T-helper 1 cell treated with Interleukin-12 subunit alpha and Interleukin-12 subunit beta and Interleukin-4 antibody, amounts not matched to agents 30 μg/mL and 1 μg/mL, for 36 hours (primary cell): Measurements from ENCODE around the gene GABRD.

Experiments
- H3K27ac Mint-ChIP-seq: one replicate; pipeline ENCODE4 v1.8.0; 2021; ENCODE audit warnings: mild to moderate bottlenecking, mixed read lengths
- H3K27me3 Mint-ChIP-seq: one replicate; pipeline ENCODE4 v1.8.0; 2021; ENCODE audit warnings: low read depth, mixed read lengths
- H3K36me3 Mint-ChIP-seq: one replicate; pipeline ENCODE4 v1.8.0; 2021; ENCODE audit warnings: low read depth, mixed read lengths
- H3K4me1 Mint-ChIP-seq: one replicate; pipeline ENCODE4 v1.8.0; 2021; ENCODE audit warnings: low read depth, mixed read lengths
- H3K4me3 Mint-ChIP-seq: one replicate; pipeline ENCODE4 v1.8.0; 2021; ENCODE audit warnings: mild to moderate bottlenecking, moderate library complexity, mixed read lengths
- H3K9me3 Mint-ChIP-seq: one replicate; pipeline ENCODE4 v1.8.0; 2021; ENCODE audit warnings: mixed read lengths

The GABRD gene

DNA sequence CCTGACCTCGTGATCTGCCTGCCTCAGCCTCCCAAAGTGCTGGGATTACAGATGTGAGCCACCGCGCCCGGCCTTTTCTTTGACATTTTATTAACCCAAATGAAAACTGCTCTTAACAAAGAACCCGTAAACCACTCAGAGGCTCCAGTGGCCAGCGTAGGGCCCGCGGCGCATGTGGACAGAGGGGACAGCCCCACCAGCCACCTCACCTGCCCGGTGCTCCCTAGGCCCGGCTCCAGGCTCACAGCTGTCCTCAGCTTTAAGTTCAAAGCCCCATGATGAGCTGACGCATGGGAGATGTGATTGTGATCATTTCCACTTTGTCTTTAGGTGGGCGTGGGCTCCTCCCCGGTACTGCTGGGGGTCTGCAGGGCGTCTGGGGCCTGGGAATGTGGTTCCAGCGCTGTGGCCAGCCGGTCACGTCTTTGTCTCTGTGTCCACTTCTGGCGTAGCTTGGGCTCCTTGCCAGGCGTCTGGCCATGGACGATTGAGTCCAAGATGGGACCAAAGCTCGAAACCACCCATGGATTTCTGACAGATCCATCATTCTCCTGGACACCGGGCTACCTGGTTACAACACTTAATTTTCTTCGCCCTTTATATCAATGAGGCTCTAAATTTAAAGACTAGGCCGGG, 37.9 kb downstream of the GABRD start:
- Mint-ChIP-seq H3K27me3 (peaks cover 11% of the 10 kb centered on the region), H3K4me1 (no peaks in the 10 kb centered on the region), H3K9me3 (no peaks in the 10 kb centered on the region), H3K4me3 (no peak overlapping the region), H3K36me3 (no peaks in the 10 kb centered on the region), H3K27ac (no peak overlapping the region)

DNA sequence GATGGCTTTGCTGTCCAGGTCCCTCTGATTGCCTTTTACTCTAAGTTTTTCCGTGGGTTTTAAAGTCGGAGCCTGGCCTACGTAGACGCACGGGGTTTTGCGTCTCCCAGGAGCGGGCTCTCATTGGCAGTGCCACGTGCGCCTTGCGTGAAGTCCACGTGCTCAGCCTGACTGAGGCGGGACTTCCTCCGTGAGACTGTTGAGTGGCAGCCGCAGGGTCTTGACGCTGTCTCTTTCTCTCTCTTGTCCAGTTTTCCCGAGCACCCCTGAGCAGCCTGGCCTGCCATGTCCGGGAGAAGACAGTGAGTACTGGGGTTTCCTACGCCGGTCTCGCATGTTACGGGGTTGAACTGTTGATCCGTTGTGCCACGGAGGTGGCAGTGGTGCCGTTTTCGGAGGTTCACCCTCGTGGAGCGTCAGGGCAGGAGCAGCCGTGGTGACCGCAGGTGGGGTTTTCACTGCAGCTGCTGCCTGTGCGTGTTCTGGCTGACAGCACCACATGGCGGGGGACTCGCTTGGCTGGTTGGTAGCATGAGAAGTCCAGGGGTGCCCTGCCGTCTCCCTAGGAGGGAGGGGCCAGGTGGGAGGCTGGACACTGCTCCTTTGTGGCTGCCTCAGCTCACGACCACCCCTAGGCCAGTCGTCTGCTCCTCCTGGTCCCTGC, 40.3 kb downstream of the GABRD start:
- H3K9me3 Mint-ChIP-seq: no peaks in the 10 kb centered on the region
- no peaks in the 10 kb centered on the region for H3K27me3 Mint-ChIP-seq
- no peaks in the 10 kb centered on the region for H3K36me3 Mint-ChIP-seq
- no peak overlapping the region for H3K27ac Mint-ChIP-seq
- no peak overlapping the region for H3K4me3 Mint-ChIP-seq
- H3K4me1 Mint-ChIP-seq: no peaks in the 10 kb centered on the region

DNA sequence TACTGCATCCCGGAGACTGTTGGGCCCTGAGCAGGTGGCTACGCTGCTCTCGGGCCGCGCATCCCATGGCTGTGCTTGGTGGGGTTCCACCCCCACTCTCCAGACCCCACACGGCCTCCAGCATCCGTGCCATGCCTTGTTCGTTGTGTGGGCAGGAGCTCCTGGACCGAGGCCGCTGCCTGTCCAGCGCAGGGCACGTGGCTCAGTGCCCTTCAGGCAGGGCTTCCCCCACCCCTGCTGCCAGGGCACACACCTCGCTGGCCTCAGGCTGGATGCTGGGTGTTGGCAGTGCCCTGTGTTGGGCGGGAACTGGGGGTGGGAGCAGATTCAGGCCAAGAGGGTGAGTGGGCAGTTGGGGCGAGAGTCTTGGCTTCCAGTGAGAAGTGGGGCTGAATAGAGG, 40.9 kb downstream of the GABRD start:
- no peaks in the 10 kb centered on the region for H3K36me3 Mint-ChIP-seq

DNA sequence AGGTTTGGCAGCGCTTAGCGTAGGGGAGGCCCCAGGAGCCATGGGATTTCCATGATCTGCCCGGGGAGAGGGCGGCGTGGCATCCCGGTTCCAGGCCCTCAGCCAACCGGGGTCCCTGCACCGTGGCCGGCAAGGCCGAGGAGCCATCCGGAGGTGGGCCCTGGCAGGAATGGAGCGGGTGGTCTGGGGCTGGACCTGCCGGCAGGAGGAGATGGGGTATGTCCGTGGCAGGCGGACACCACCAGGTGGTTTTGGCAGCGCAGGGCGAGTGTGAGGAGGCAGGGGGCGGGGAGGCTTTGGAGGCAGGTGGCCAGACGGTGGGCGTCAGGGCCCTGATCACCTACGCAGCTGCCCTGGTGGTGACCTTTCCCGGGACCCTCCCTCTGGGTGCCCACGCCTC, 41.4 kb downstream of the GABRD start:
- no peaks in the 10 kb centered on the region for H3K4me1 Mint-ChIP-seq
- H3K36me3 Mint-ChIP-seq: no peaks in the 10 kb centered on the region
- H3K27me3 Mint-ChIP-seq: no peaks in the 10 kb centered on the region
- H3K27ac Mint-ChIP-seq: no peak overlapping the region
- H3K4me3 Mint-ChIP-seq: no peak overlapping the region
- peaks cover under 1% of the 10 kb centered on the region for H3K9me3 Mint-ChIP-seq

More for the DNA sequence above, 40.9 kb downstream of the GABRD start:
- H3K27me3 Mint-ChIP-seq: no peaks in the 10 kb centered on the region
- no peaks in the 10 kb centered on the region for H3K9me3 Mint-ChIP-seq
- H3K27ac Mint-ChIP-seq: no peak overlapping the region
- no peak overlapping the region for H3K4me3 Mint-ChIP-seq
- no peaks in the 10 kb centered on the region for H3K4me1 Mint-ChIP-seq

DNA sequence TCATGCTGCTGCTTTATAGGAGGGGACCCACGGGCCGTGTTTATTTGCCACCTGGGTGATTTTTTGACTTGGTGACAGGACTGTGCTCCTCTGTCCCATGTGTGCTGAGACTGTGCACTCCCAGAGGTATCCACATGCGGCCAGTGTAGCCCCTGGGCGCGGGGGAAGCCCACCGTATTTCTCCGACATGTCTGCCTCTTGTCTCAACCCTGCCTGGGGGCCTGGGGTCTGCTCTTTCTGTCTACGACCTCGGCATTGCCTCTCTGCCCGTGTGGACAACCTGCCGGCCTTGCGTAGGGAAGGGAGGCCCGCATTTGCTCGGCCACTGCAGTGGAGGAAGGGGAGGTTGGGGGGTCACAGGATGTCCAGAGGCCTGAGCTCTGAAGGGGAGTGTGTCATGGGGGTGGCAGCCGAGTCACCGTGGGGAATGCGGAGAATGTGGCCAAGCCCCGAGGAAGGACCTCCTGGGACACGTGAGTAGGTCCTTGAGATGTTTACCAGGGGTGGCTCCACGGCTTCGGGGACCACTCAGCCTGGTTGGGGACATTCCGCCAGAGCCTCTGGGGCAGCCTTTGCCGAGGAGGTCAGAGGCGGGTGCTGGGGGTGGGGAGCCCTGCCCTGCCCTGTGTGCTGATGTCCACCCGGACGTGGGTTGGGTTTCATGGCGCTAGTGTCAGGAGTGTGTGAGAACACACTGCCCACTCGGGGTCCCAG, 42.1 kb downstream of the GABRD start:
- H3K27me3 Mint-ChIP-seq: no peaks in the 10 kb centered on the region
- peaks cover 5% of the 10 kb centered on the region for H3K9me3 Mint-ChIP-seq
- no peak overlapping the region for H3K4me3 Mint-ChIP-seq
- H3K27ac Mint-ChIP-seq: no peak overlapping the region
- no peaks in the 10 kb centered on the region for H3K4me1 Mint-ChIP-seq
- H3K36me3 Mint-ChIP-seq: no peaks in the 10 kb centered on the region

DNA sequence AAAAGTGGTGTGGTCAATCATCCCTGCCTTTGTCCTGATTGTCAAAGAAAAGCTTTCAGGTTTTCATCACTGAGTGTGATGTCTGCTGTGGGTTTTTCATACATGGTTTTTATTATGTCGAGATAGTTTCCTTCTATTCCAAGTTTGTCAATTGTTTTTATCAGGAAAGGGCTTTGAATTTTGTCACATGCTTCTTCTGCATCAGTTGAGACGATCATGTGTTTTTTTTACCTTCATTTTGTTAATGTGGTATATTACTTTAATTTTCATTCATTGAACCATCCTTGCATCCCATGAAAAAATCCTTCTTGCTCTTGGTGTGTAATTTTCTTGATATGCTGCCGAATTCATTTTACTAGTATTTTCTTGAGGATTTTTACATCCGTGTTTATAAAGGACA, 46.6 kb downstream of the GABRD start:
- H3K27me3 Mint-ChIP-seq: no peaks in the 10 kb centered on the region
- no peaks in the 10 kb centered on the region for H3K4me1 Mint-ChIP-seq
- no peak overlapping the region for H3K27ac Mint-ChIP-seq
- H3K9me3 Mint-ChIP-seq: peaks cover 5% of the 10 kb centered on the region
- H3K4me3 Mint-ChIP-seq: no peak overlapping the region
- no peaks in the 10 kb centered on the region for H3K36me3 Mint-ChIP-seq

DNA sequence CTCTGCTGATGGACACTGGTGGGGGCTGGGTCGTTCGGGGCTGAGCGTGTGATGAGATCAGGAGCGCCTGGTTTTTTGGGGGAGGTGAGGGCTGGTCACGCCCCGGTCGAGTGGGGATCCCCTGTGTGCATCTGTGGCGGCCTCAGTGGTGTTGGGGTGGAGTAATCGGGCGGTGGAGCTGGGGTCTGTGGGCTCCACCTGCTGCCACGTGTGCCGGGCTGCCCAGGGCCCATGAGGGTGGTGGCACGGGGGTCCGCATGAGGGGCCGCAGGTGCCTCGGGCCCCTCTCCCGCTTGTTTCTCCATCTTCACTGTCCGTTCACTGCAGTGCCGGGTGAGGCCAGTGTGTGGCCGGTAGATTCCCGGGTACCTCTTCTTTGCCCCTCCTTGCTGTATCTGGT, 48.2 kb downstream of the GABRD start:
- Mint-ChIP-seq H3K4me3 (no peak overlapping the region), H3K4me1 (no peaks in the 10 kb centered on the region), H3K27me3 (no peaks in the 10 kb centered on the region), H3K9me3 (peaks cover 5% of the 10 kb centered on the region), H3K36me3 (no peaks in the 10 kb centered on the region), H3K27ac (no peak overlapping the region)

DNA sequence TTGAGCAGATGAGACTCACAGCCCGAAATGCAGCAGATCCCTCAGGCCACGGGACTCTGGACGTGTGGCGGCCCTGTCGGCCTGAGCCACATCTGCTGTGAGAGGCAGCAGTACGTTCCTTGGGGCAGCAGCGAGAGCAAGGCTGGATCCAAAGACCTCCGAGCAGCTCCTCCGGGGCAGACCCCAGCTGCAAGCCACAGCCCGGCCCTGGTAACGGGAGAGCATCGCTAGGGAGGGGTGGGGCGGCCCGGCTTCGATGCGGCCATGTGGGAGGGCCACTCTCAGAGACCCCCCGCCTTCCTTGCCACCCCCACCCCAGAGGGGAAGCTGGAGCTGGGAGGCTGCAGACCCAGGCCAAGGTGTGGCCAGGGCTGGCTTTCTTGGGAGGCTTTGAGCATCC, 48.8 kb downstream of the GABRD start:
- H3K4me1 Mint-ChIP-seq: no peaks in the 10 kb centered on the region
- no peak overlapping the region for H3K27ac Mint-ChIP-seq
- no peak overlapping the region for H3K4me3 Mint-ChIP-seq
- no peaks in the 10 kb centered on the region for H3K36me3 Mint-ChIP-seq
- peaks cover 5% of the 10 kb centered on the region for H3K9me3 Mint-ChIP-seq
- H3K27me3 Mint-ChIP-seq: no peaks in the 10 kb centered on the region

DNA sequence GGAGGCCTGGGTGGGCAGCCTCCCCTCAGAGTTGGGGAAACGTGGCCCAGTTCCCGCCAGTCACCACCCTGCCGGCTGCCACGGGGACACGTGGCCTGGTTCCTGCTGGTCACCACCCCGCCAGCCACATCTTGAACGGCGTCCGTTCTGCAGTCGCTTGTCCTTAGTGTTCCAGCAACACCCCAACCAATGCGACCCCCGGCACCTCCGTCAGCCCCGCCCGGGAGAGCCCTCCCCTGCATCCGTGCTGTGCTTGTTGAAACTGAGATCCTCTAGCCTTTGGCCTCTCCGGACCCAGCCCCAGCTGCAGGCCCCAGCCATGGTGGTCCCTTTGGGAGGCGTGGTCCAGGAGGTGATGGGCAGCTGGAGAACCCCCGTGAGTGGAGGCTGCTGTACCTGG, 49.8 kb downstream of the GABRD start:
- Mint-ChIP-seq H3K9me3 (peaks cover 5% of the 10 kb centered on the region), H3K27me3 (no peaks in the 10 kb centered on the region), H3K4me1 (no peaks in the 10 kb centered on the region), H3K36me3 (no peaks in the 10 kb centered on the region), H3K4me3 (no peak overlapping the region), H3K27ac (no peak overlapping the region)

DNA sequence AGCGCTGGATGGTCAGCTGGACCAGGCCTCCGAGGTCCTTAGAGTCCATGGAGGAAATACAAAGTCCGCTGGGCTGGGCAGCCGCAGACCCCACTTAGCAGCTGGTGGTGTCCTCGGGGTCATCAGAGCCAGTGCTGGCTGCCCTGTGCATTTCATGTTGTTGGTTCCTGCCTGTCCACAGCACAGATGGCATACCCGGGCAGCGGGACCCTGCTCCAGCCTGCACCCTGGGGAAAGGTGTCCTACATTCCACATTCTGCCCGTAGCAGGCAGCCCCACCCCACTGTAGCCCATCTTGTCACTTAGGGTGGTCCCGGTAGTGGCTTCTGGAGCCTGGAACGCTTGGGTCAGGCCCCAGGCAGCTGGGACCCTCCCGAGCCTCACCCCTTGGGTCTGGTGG, 50.9 kb downstream of the GABRD start:
- Mint-ChIP-seq H3K9me3 (peaks cover 5% of the 10 kb centered on the region), H3K4me3 (no peak overlapping the region), H3K27ac (no peak overlapping the region), H3K36me3 (no peaks in the 10 kb centered on the region), H3K27me3 (no peaks in the 10 kb centered on the region), H3K4me1 (no peaks in the 10 kb centered on the region)

DNA sequence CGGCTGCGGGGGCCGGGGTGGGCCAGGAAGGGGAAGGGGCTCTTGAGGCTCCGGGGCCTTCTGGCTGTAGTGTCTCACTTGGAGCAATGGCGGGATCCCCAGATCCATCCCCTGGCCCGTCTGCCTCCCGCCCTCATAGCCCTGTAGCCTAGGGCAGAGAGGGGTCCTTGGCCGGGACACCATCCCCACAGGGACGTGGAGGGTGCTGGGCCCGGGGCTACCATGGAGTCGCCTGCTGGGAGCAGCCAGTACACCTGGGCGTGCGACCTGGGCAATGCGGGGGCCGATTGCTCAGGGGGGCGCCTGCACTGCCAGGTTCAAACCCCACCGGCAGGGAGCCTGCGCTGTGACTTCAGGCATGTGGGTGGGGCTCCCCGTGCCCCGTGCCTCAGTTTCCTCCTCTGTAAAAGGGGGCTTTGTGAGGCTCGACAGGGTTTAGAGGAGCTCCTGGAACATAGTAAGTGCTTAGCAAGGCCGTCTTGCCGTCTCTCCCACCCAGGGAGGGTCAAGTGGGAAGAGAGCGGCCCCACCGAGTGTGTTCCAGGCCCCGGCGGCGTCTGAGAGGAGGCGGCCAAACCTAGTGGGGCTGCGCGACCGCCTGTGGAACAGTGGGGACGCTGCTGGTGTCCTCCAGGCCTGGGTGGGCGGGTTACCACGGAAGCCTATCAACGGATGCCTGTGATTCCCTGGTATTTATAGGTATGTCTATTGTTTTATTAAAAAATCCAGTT, 51.8 kb downstream of the GABRD start:
- Mint-ChIP-seq H3K4me3 (no peak overlapping the region), H3K4me1 (no peaks in the 10 kb centered on the region), H3K36me3 (no peaks in the 10 kb centered on the region), H3K27ac (no peak overlapping the region), H3K27me3 (no peaks in the 10 kb centered on the region), H3K9me3 (peaks cover under 1% of the 10 kb centered on the region)

DNA sequence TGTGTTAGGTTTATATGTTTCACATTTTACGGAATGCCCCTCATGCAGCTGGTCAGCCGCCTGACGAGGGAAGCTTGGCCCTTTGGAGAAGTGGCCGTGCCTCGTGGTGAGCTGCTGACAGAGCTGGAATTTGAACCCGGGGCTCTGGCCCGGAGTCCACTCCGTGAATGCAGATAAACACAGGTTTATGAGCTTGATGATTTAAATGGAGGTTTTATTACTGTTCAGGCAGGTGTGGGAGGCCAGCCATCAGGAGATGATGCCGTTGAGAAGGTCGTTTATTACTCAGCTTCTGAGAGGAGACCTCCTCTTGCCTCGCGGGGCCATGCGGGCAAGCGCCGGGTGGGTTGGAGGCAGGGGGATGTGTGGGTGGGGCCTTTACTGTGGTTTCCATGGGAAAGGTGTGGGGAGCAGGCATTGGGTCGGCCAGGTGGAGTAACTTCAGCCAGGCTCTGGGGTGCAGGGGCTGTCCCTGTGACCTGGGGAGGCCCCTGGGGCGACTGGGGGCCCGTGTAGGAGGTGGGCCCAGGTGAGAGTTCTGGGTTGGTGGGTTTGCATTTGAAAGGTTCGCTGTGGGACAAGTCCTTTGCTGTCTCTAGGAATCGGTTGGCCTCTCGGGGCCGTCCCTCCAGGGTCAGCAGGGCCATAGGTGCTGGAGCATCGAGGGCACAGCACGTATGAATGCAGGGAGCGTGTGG, 53.1 kb downstream of the GABRD start:
- no peaks in the 10 kb centered on the region for H3K4me1 Mint-ChIP-seq
- peaks cover 6% of the 10 kb centered on the region for H3K9me3 Mint-ChIP-seq
- no peak overlapping the region for H3K27ac Mint-ChIP-seq
- H3K36me3 Mint-ChIP-seq: no peaks in the 10 kb centered on the region
- H3K27me3 Mint-ChIP-seq: no peaks in the 10 kb centered on the region
- H3K4me3 Mint-ChIP-seq: no peak overlapping the region

DNA sequence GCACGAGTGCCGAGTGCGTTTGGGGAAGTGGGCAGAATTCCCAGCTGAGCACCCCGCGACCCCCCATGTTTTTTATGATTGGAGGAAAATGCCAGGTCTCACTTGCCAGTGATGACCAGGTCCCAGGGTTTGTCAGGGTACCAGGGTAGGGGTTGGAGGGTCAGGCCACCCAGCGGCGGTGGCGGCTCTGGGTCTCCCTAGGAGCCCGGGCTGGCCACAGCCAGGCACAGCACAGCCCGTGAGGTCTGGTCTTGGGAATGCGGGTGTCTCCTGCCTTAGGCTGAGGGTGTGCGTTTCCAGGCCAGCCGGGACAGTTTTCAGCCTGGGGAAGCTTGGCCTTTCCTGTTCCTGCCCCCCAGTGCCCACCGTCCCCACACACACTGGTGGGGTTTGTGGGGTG, 53.7 kb downstream of the GABRD start:
- H3K4me3 Mint-ChIP-seq: no peak overlapping the region
- H3K4me1 Mint-ChIP-seq: no peaks in the 10 kb centered on the region
- H3K27ac Mint-ChIP-seq: no peak overlapping the region
- H3K27me3 Mint-ChIP-seq: no peaks in the 10 kb centered on the region
- peaks cover 4% of the 10 kb centered on the region for H3K36me3 Mint-ChIP-seq
- peaks cover 11% of the 10 kb centered on the region for H3K9me3 Mint-ChIP-seq
